Stromal cell of bone marrow (primary cell): ENCODE results near the gene HIVEP3.

Experiments used
- DNase-seq: peaks from one replicate; pipeline ENCODE4 v3.0.0-alpha.2; 2012; ENCODE audit warnings: low read depth

The HIVEP3 gene

GRCh38 chr1:41682845-41683625, 235.7 kb downstream of the HIVEP3 start:
- DNase-seq, result no peak

- no peak for DNase-seq
Observed at GRCh38 chr1:41682149-41682548, 236.6 kb downstream of the HIVEP3 start.

GRCh38 chr1:41681331-41682098, 237.2 kb downstream of the HIVEP3 start:
- DNase-seq, result peak; percentile 31

GRCh38 chr1:41679994-41680393, 238.7 kb downstream of the HIVEP3 start:
- no peak for DNase-seq

GRCh38 chr1:41679531-41679930, 239.2 kb downstream of the HIVEP3 start:
- no peak for DNase-seq

- DNase-seq, result no peak
Observed at GRCh38 chr1:41678111-41678878, 240.4 kb downstream of the HIVEP3 start.

GRCh38 chr1:41677620-41678019, 241.1 kb downstream of the HIVEP3 start:
- no peak for DNase-seq

- DNase-seq, result no peak
Observed at GRCh38 chr1:41675401-41675800, 243.3 kb downstream of the HIVEP3 start.

GRCh38 chr1:41674522-41674921, 244.2 kb downstream of the HIVEP3 start:
- DNase-seq, result no peak

- DNase-seq, result no peak
Observed at GRCh38 chr1:41673806-41674205, 244.9 kb downstream of the HIVEP3 start.

GRCh38 chr1:41673378-41673777, 245.3 kb downstream of the HIVEP3 start:
- DNase-seq, result no peak

GRCh38 chr1:41672641-41673361, 245.9 kb downstream of the HIVEP3 start:
- DNase-seq, result no peak

- DNase-seq, result no peak
Observed at GRCh38 chr1:41672173-41672572, 246.5 kb downstream of the HIVEP3 start.

GRCh38 chr1:41671116-41671755, 247.5 kb downstream of the HIVEP3 start:
- no peak for DNase-seq

- DNase-seq, result no peak
Observed at GRCh38 chr1:41670217-41670957, 248.3 kb downstream of the HIVEP3 start.

GRCh38 chr1:41668967-41669366, 249.8 kb downstream of the HIVEP3 start:
- no peak for DNase-seq

GRCh38 chr1:41668054-41668660, 250.6 kb downstream of the HIVEP3 start:
- DNase-seq, result no peak

- no peak for DNase-seq
Observed at GRCh38 chr1:41666981-41667631, 251.6 kb downstream of the HIVEP3 start.

GRCh38 chr1:41665962-41666917, 252.5 kb downstream of the HIVEP3 start:
- no peak for DNase-seq
